ENCODE data around the gene RAD23B. TPM values are rescaled to one million over a fixed set of nuclear protein-coding genes. Genes with fewer than 3 reads are reported as not detected.

The RAD23B gene
- polyA plus RNA-seq, 3 donors, result 21.6 to 50.0 (median 24.7) TPM

GRCh38 chr9:107263289-107263688, 19.8 kb upstream of the RAD23B start:
- H2AFZ ChIP-seq (ENCODE audit: insufficient read depth, low read depth, low read length, poor library complexity, severe bottlenecking), result no peak overlapping the region
- H3K9me3 Mint-ChIP-seq, result peaks cover 0 to 9% (median 4%) of the 10 kb centered on the region in 7 donors

DNA sequence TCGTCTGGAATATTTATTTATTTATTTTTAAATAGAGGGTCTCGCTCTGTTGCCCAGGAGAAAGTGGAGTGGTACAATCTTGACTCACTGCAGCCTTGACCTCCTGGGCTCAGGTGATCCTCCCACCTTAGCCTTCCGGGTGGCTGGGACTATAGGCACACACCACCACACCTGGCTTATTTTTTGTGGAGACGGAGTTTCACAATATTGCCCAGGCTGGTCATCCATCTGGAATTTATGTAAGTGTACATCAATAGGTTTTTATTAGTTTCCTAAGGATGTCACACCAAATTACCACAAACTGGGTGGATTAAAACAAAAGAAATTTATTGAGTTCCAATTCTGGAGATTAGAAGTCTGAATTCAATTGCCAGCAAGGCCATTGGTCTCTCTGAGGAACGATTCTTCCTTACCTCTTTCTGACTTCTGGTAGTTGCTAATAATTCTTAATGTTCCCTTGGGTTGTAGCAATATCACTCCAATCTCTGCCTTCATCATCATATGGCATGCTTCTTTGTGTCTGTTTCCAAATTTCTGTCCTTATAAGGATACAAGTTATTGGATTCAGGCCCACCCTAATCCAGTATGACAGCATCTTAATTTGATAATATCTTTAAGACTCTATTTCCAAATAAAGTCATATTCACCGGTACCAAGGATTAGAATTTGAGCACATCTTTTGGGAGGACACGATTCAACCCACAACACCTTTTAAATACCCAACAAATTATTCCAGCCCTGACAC, 16.3 kb upstream of the RAD23B start:
- Histone ChIP-seq H3K4me3 (replicated peaks in 1 of 3; ENCODE audit: low read depth in 2 of 3, low read length in 3 of 3) (no peak overlapping the region), H3K27ac (ENCODE audit: low read depth in 1 of 2, low read length in 2 of 2) (no peak overlapping the region), H2AFZ (ENCODE audit: insufficient read depth, low read depth, low read length, poor library complexity, severe bottlenecking) (no peak overlapping the region), H3K4me1 (ENCODE audit: control insufficient read depth in 1 of 2, insufficient read depth in 2 of 2, low read length in 2 of 2) (no peaks in the 10 kb centered on the region), H3K36me3 (replicated peaks in 1 of 2; ENCODE audit: control insufficient read depth in 1 of 2, insufficient read depth in 2 of 2, low read length in 2 of 2) (no peaks in the 10 kb centered on the region), H4K20me1 (ENCODE audit: insufficient read depth, low read length) (no peaks in the 10 kb centered on the region), H3K9ac (ENCODE audit: insufficient read depth, low read length, poor library complexity, severe bottlenecking) (no peak overlapping the region), H3K9me3 (replicated peaks in 1 of 2; ENCODE audit: control insufficient read depth in 1 of 2, insufficient read depth in 1 of 2, low read length in 2 of 2) (no peaks in the 10 kb centered on the region), H3K27me3 (ENCODE audit: control insufficient read depth in 2 of 2, insufficient read depth in 2 of 2, low read length in 2 of 2) (peaks cover 0 to 4% of the 10 kb centered on the region in 2 donors), H3K79me2 (ENCODE audit: insufficient read depth, low read length) (no peaks in the 10 kb centered on the region), H3K4me2 (replicated peaks; ENCODE audit: extremely low read depth, low read length, poor library complexity, severe bottlenecking) (no peak overlapping the region)
- Mint-ChIP-seq H3K4me1 (peaks cover 2% of the 10 kb centered on the region), H3K4me3 (no peak overlapping the region), H3K9me3 (peaks cover 0 to 9% (median 4%) of the 10 kb centered on the region in 7 donors), H3K27me3 (ENCODE audit: low read depth in 3 of 3) (peaks cover 2 to 7% (median 3%) of the 10 kb centered on the region in 3 donors), H3K36me3 (no peaks in the 10 kb centered on the region), H3K27ac (no peak overlapping the region)
- WGBS (ENCODE audit: insufficient coverage), result no CpG with 5 or more reads among the region's 7 CpGs
- intact Hi-C loops (cut with micrococcal nuclease), result no loop called here
- DNase-seq, result no peak
- TF ChIP-seq, protein P1, sequence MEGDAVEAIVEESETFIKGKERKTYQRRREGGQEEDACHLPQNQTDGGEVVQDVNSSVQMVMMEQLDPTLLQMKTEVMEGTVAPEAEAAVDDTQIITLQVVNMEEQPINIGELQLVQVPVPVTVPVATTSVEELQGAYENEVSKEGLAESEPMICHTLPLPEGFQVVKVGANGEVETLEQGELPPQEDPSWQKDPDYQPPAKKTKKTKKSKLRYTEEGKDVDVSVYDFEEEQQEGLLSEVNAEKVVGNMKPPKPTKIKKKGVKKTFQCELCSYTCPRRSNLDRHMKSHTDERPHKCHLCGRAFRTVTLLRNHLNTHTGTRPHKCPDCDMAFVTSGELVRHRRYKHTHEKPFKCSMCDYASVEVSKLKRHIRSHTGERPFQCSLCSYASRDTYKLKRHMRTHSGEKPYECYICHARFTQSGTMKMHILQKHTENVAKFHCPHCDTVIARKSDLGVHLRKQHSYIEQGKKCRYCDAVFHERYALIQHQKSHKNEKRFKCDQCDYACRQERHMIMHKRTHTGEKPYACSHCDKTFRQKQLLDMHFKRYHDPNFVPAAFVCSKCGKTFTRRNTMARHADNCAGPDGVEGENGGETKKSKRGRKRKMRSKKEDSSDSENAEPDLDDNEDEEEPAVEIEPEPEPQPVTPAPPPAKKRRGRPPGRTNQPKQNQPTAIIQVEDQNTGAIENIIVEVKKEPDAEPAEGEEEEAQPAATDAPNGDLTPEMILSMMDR (IDR thresholded peaks at IDR 0.05), result no peak

More at GRCh38 chr9:107263289-107263688, 19.8 kb upstream of the RAD23B start:
- DNase-seq, result no peak
- Mint-ChIP-seq H3K27me3 (ENCODE audit: low read depth in 3 of 3) (peaks cover 3 to 4% (median 4%) of the 10 kb centered on the region in 3 donors), H3K4me1 (peaks cover 3% of the 10 kb centered on the region), H3K36me3 (no peaks in the 10 kb centered on the region), H3K4me3 (no peak overlapping the region), H3K27ac (no peak overlapping the region)
- no peaks in the 10 kb centered on the region for H3K4me1 ChIP-seq (ENCODE audit: control insufficient read depth in 1 of 2, insufficient read depth in 2 of 2, low read length in 2 of 2)
- no peak overlapping the region for H3K4me3 ChIP-seq (replicated peaks in 1 of 3; ENCODE audit: low read depth in 2 of 3, low read length in 3 of 3)
- TF ChIP-seq, protein P1 (IDR thresholded peaks at IDR 0.05), result no peak
- H3K27ac ChIP-seq (ENCODE audit: low read depth in 1 of 2, low read length in 2 of 2), result no peak overlapping the region
- no peak overlapping the region for H3K4me2 ChIP-seq (replicated peaks; ENCODE audit: extremely low read depth, low read length, poor library complexity, severe bottlenecking)
- intact Hi-C loops (cut with micrococcal nuclease), result no loop called here
- no peaks in the 10 kb centered on the region for H3K36me3 ChIP-seq (replicated peaks in 1 of 2; ENCODE audit: control insufficient read depth in 1 of 2, insufficient read depth in 2 of 2, low read length in 2 of 2)
- H3K9ac ChIP-seq (ENCODE audit: insufficient read depth, low read length, poor library complexity, severe bottlenecking), result no peak overlapping the region
- H3K79me2 ChIP-seq (ENCODE audit: insufficient read depth, low read length), result no peaks in the 10 kb centered on the region
- no peaks in the 10 kb centered on the region for H3K9me3 ChIP-seq (replicated peaks in 1 of 2; ENCODE audit: control insufficient read depth in 1 of 2, insufficient read depth in 1 of 2, low read length in 2 of 2)
- H3K27me3 ChIP-seq (ENCODE audit: control insufficient read depth in 2 of 2, insufficient read depth in 2 of 2, low read length in 2 of 2), result no peaks in the 10 kb centered on the region
- WGBS (ENCODE audit: insufficient coverage), result 83% methylated on average over 1 of the region's 2 CpGs
- H4K20me1 ChIP-seq (ENCODE audit: insufficient read depth, low read length), result no peaks in the 10 kb centered on the region

Data from CD14-positive monocyte (primary cell).